ENCODE measurements around the gene CALCOCO1. TPM values are rescaled to one million over a fixed set of nuclear protein-coding genes. Genes with fewer than 3 reads are reported as not detected.
A peak's percentile ranks its signal among the peaks of the same experiment; 100 is the strongest.
"Not testable (repeated sequence)": the region's sequence is repeated elsewhere in the genome, so short reads cannot be mapped to it uniquely, and the experiment has no call there.

The CALCOCO1 gene
- total RNA-seq, 1 donor from 2014 or later, result 111 TPM

GRCh38 chr12:53733807-53734200 lies 6.6 kb upstream of the CALCOCO1 start:
- DNase-seq (ENCODE audit: low spot score), result no peak

DNA sequence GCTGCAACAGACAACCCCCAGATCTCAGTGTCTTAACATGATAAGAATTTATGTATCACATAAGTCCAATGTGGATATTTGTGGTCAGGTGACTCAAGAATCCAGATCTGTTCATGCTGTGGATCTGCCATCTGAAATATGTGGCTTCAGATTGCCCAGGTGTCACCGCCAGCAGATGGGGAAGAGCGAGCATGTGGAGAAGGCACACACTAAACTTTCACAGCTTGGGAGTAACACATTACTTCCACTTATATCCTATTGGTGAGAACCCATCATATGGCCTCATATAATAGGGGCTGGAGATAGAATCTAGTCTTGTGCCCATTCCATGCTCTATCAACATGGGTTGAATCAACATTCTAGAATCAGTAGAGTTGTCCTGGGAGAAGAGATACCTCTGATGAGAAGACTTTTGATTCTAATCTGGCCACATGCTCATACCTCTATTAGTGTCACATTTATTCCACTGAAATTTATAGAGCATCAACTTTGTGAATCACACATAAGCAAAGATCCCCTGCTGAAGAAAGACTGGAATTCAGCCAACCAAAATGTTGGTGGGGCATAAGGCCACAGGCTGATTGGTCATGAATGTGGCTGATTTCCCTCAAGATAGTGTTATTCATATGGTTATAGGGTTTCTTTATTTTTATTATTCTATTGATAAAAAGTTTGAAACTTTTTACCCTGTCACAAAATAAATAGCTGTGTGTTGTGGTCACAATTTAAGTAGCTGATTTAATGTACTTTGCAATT lies 6.0 kb upstream of the CALCOCO1 start:
- DNase-seq (ENCODE audit: low spot score), result no peak

DNA sequence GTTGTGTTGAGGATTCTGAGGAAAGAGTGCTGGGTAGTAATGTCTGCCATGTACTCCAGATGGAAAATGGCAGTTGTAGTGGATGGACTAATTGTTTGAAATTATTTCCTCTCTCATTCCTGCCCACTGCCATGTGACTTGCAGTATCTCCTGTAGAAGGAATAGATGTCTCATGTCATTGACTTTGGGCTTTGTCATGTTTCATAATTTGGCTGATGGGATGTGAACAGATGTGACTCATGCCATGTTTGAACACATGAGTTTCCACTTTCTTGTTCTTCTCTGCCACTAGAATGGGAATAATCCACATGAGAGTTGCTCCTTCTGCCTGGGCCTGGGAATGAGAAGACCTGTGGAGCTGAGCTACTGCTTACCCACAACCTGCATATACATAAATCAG lies 2.4 kb upstream of the CALCOCO1 start:
- no peak for DNase-seq (ENCODE audit: low spot score)

GRCh38 chr12:53728206-53728605 lies 954 bp upstream of the CALCOCO1 start:
- DNase-seq (ENCODE audit: low spot score), result no peak

GRCh38 chr12:53726946-53727309 lies 324 bp downstream of the CALCOCO1 start:
- DNase-seq (ENCODE audit: low spot score), result no peak

DNA sequence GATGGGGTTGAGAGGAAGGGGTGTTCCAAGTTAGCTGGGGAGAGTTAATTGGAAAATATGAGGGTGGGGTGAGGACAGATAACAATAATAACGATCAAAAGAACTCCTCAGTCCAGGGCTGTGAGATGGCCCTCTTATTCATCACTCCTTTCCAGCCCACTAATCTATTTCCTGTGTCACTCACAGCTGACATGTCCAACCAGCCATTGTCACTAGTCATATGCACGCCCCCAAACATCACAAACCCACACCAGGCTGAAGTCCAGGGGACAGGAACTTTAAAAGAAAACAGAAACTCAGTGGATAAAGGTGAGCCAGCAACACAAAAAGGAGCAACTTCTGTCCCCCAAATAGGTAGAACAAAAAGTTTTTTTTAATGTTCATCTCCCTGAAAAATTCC lies 911 bp downstream of the CALCOCO1 start:
- DNase-seq (ENCODE audit: low spot score), result no peak

- DNase-seq (ENCODE audit: low spot score), result no peak
Measured at GRCh38 chr12:53725824-53726223, 1.4 kb downstream of the CALCOCO1 start.

DNA sequence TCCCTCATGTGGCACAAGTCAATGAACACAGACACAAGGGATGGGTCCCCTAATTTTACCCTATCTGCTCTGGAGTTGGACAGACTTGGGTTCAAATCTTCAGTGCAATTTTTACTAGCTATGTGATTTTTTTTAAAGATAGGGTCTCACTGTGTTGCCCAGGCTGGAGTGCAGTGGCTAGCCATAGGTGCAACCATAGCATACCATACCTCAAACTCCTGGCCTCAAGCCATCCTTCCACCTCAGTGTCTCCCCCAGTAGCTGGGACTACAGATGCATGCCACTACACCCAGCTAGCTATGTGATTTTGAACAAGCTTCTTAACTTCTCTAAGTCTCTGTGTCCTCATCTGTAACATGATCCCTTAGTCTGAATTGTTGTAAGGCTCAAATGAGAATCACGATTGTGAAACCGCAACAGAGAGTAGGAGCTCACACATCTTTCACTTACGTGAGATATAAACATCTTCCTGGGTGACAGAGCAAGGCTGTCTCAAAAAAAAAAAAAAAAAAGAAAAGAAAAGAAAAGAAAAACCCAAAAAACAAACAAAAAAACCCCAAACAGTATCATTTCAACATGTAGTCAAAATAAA lies 4.7 kb downstream of the CALCOCO1 start:
- DNase-seq (ENCODE audit: low spot score), result no peak

- DNase-seq (ENCODE audit: low spot score), result no peak
Measured at GRCh38 chr12:53720946-53721345, 6.3 kb downstream of the CALCOCO1 start.

DNA sequence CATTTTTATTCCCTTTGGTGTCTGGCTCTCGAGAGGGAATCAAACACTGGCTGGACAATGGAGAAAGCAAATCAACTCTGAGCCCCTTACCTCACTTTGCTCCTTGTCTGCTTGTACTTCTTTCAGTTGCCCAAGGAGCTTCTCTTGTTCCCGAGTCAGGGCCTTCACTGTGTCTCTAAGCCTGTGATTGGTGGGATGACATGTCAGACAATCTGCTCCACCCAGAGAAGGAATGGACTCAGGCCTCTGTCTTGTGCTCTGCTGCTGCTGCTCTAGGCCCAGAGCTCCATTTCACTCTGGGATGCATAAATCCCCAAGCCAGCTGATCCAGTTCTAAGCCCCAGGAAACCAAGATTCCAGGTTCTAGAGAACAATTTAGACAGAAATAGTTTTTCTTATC lies 7.6 kb downstream of the CALCOCO1 start:
- no peak for DNase-seq (ENCODE audit: low spot score)

DNA sequence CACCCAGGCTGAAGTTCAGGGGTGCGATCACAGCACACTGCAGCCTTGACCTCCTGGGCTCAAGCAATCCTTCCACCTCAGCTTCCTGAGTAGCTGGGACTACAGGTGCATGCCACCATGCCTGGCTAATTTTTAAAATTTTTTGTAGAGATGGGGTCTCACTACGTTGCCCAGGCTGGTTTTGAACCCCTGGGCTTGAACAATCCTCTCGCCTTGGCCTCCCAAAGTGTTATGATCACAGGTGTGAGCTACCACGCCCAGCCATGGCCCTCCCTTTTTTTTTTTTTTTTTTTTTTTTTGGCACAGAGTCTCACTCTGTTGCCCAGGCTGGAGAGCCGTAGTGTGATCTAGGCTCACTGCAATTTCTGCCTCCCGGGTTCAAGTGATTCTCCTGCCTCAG lies 8.7 kb downstream of the CALCOCO1 start:
- not testable (repeated sequence) for DNase-seq (ENCODE audit: low spot score)

DNA sequence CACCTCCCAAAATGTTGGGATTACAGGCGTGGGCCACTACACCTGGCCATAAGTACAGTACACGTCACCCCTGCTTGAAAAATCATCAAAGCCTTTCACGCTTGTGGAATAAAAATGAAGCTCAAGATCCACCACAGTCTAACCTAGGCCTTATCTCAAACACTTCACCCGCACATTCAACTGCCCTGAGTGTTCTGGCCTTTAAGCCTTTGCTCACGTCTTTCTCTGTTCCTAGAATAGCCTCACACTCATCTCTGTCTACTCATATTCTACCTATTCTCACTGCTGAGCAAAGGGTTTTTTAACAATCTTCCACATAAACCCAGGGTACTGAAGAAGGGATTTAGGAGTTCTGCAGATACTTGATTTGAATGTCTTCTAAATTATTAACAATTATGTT lies 9.9 kb downstream of the CALCOCO1 start:
- DNase-seq (ENCODE audit: low spot score), result no peak

- DNase-seq (ENCODE audit: low spot score), result no peak
Measured at GRCh38 chr12:53714004-53714403, 13.2 kb downstream of the CALCOCO1 start.

DNA sequence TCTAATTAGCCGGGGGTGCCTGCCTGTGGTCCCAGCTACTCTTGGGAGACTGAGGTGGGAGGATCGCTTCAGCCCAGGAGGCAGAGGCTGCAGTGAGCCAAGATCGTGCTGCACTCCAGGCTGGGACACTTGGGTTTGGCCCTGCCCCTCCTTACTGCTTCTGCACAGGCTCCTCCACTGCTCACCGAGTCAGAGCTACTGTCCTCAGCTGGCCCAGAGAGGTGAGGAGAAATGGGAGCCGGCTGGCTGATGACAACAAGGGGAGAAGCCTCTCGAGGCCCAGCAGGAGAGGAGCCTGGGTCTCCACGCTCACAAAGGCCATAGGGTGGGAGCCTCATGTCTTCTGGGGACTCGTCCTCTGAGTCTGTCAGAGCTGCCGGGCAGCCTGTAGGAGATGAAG lies 13.7 kb downstream of the CALCOCO1 start:
- no peak for DNase-seq (ENCODE audit: low spot score)

DNA sequence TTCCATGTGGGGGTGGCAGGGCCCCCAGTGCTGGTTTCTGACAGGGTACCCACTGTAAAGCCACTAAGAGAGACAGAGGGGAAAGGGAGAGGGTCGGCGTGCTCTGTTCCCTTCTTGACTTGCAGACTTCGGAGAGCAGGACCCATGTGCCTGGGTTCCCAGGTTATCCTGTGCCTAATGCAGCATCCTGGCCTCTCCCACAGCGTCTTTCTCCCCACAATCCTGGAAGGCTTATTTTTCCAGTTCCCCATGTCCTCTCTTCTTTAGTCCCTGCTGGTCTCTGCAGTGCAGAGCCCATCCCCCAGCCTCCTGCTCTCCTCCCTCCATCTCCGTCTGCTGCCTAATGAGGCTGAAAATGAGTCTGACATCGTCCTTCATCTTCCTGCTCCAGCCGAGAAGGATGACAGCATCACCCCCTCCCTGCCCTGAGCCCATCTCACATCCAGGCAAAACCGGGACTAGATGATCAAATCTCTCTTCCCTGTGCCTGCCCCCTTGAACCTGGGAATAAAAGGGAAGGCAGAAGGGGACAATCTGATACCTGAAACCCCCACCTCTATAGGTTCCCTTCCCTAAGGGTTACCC lies 15.1 kb downstream of the CALCOCO1 start:
- no peak for DNase-seq (ENCODE audit: low spot score)

- no peak for DNase-seq (ENCODE audit: low spot score)
Measured at GRCh38 chr12:53710091-53710490, 17.2 kb downstream of the CALCOCO1 start.

GRCh38 chr12:53709671-53710070 lies 17.6 kb downstream of the CALCOCO1 start:
- DNase-seq (ENCODE audit: low spot score), result no peak

DNA sequence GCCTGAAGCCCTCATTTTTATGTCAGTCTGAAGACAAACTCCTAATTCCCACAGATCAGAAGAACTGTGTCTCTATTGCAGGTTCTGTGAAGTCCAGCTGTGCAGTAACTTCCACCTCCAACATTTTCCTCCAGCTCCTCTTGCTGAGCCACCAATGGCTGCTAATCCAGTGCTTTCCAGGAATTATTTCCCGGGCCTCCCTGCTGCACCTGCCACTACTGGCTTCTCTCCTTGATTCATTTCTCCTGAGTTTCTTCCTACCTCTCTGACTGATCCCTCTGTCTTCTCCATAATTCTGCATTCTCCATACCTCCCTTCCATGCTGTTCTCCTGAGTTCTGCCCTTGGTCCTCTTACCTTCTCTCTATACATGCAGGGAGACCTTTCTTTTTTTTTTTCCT lies 21.2 kb downstream of the CALCOCO1 start:
- no peak for DNase-seq (ENCODE audit: low spot score)

DNA sequence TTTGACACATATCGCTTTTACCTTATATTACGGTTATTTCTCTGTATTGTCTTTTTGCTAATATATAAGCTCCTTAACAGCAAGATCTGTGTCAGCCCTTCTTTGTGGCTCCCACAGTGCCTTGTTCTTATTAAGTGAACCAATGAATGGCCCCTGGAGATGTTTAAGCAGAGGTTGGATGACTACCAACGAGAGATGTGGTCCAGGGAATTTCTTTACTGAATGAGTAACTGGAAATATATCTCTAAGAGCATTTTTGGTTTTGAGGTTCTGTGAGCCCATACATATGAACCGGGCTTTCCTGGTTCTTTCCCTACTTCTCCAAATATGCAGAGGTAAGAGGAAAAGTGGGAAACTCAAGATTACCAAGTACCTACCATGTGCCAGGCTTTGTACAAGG lies 23.5 kb downstream of the CALCOCO1 start:
- DNase-seq (ENCODE audit: low spot score), result no peak

GRCh38 chr12:53701518-53702264 lies 25.6 kb downstream of the CALCOCO1 start:
- peak; percentile 86 for DNase-seq (ENCODE audit: low spot score)

GRCh38 chr12:53700567-53700966 lies 26.7 kb downstream of the CALCOCO1 start:
- no peak for DNase-seq (ENCODE audit: low spot score)

GRCh38 chr12:53699678-53700025 lies 27.6 kb downstream of the CALCOCO1 start:
- DNase-seq (ENCODE audit: low spot score), result no peak

All from ureter (tissue), 1 donor.